ENCODE data around the gene CCR5.

CCR5 gene

GRCh38 chr3:46399098-46399497 lies 28.4 kb downstream of the CCR5 start:
- TF ChIP-seq ZNF362 (tag by site-specific recombination; IDR thresholded peaks at IDR 0.05) (no peak), EGR2 (tag by site-specific recombination; IDR thresholded peaks at IDR 0.05; ENCODE audit: low read depth) (0 out of 2 replicates have a peak, but pooled peaks have one; percentile 15), ZNF366 (tag by site-specific recombination; conservative IDR thresholded peaks at IDR 0.05) (no peak), GLI2 (tag by site-specific recombination; IDR thresholded peaks at IDR 0.05; ENCODE audit: borderline replicate concordance, low read depth) (no peak)
- Histone ChIP-seq H3K9me3 (ENCODE audit: control insufficient read depth, insufficient read depth, low read depth, low read length) (no peaks in the 10 kb centered on the region), H3K4me3 (ENCODE audit: low read depth, low read length) (no peak overlapping the region), H3K36me3 (ENCODE audit: control insufficient read depth in 2 of 2, insufficient read depth in 1 of 2, low read length in 2 of 2) (no peaks in the 10 kb centered on the region), H3K4me1 (ENCODE audit: control insufficient read depth, insufficient read depth, low read length) (no peaks in the 10 kb centered on the region), H3K27ac (ENCODE audit: extremely low read depth, low read depth, low read length) (no peak overlapping the region)
- CTCF ChIA-PET: interaction anchor here (0.6 to 1.4 kb wide), 2 partner anchors 21 to 209 kb away, joined by 3 to 4 read pairs; no protein-coding TSS in a partner anchor
- POLR2A ChIA-PET: no interaction called here

- POLR2A ChIA-PET: no interaction called here
- TF ChIP-seq ZNF335 (tag by site-specific recombination; conservative IDR thresholded peaks at IDR 0.05): 0 out of 2 replicates have a peak, but pooled peaks have one; percentile 12
- no peak for TF ChIP-seq SP2 (tag by site-specific recombination; IDR thresholded peaks at IDR 0.05)
- Histone ChIP-seq H3K4me3 (ENCODE audit: low read depth, low read length) (no peak overlapping the region), H3K27ac (ENCODE audit: extremely low read depth, low read depth, low read length) (no peak overlapping the region), H3K36me3 (ENCODE audit: control insufficient read depth in 2 of 2, insufficient read depth in 1 of 2, low read length in 2 of 2) (no peaks in the 10 kb centered on the region), H3K4me1 (ENCODE audit: control insufficient read depth, insufficient read depth, low read length) (no peaks in the 10 kb centered on the region), H3K9me3 (ENCODE audit: control insufficient read depth, insufficient read depth, low read depth, low read length) (no peaks in the 10 kb centered on the region)
- CTCF ChIA-PET: interaction anchor here (0.6 to 1.1 kb wide), 2 partner anchors 21 to 209 kb away, joined by 3 read pairs; no protein-coding TSS in a partner anchor
Measured at GRCh38 chr3:46399557-46399956, 28.8 kb downstream of the CCR5 start.

GRCh38 chr3:46400000-46400734 lies 29.4 kb downstream of the CCR5 start:
- TF ChIP-seq ZNF449 (tag by site-specific recombination; IDR thresholded peaks at IDR 0.05): no peak
- no peak for TF ChIP-seq PRDM2 (tag by site-specific recombination; IDR thresholded peaks at IDR 0.05; ENCODE audit: borderline replicate concordance)
- ChIA-PET CTCF (interaction anchor here (1.1 kb wide), 1 partner anchor 22 kb away, joined by 3 read pairs; no protein-coding TSS in a partner anchor), POLR2A (no interaction called here)
- Histone ChIP-seq H3K27ac (ENCODE audit: extremely low read depth, low read depth, low read length) (no peak overlapping the region), H3K4me3 (ENCODE audit: low read depth, low read length) (no peak overlapping the region), H3K9me3 (ENCODE audit: control insufficient read depth, insufficient read depth, low read depth, low read length) (no peaks in the 10 kb centered on the region), H3K4me1 (ENCODE audit: control insufficient read depth, insufficient read depth, low read length) (no peaks in the 10 kb centered on the region), H3K36me3 (ENCODE audit: control insufficient read depth in 2 of 2, insufficient read depth in 1 of 2, low read length in 2 of 2) (no peaks in the 10 kb centered on the region)
